ENCODE data around the gene KMT5B.

The KMT5B gene

GRCh38 chr11:68165601-68166000, 47.5 kb downstream of the KMT5B start:
- no peak for TF ChIP-seq CTCF (IDR thresholded peaks at IDR 0.05; ENCODE audit: extremely low read depth, missing control alignments)
- no peak for DNase-seq (ENCODE audit: low spot score)

- DNase-seq (ENCODE audit: low spot score): no peak
- no peak for TF ChIP-seq CTCF (IDR thresholded peaks at IDR 0.05; ENCODE audit: extremely low read depth, missing control alignments)
Observed at GRCh38 chr11:68164437-68164836, 48.7 kb downstream of the KMT5B start.

GRCh38 chr11:68163691-68164090, 49.4 kb downstream of the KMT5B start:
- no peak for DNase-seq (ENCODE audit: low spot score)
- no peak for TF ChIP-seq CTCF (IDR thresholded peaks at IDR 0.05; ENCODE audit: extremely low read depth, missing control alignments)

GRCh38 chr11:68160100-68160695, 52.9 kb downstream of the KMT5B start:
- no peak for TF ChIP-seq CTCF (IDR thresholded peaks at IDR 0.05; ENCODE audit: extremely low read depth, missing control alignments)
- DNase-seq (ENCODE audit: low spot score): no peak

GRCh38 chr11:68159665-68160064, 53.4 kb downstream of the KMT5B start:
- no peak for TF ChIP-seq CTCF (IDR thresholded peaks at IDR 0.05; ENCODE audit: extremely low read depth, missing control alignments)
- DNase-seq (ENCODE audit: low spot score): no peak

GRCh38 chr11:68159161-68159560, 53.9 kb downstream of the KMT5B start:
- TF ChIP-seq CTCF (IDR thresholded peaks at IDR 0.05; ENCODE audit: extremely low read depth, missing control alignments): no peak
- no peak for DNase-seq (ENCODE audit: low spot score)

- no peak for DNase-seq (ENCODE audit: low spot score)
- TF ChIP-seq CTCF (IDR thresholded peaks at IDR 0.05; ENCODE audit: extremely low read depth, missing control alignments): no peak
Observed at GRCh38 chr11:68158580-68158979, 54.5 kb downstream of the KMT5B start.

Data from GM20000 (cell line).